ENCODE results near the gene NEK5. TPM values are rescaled to one million over a fixed set of nuclear protein-coding genes. Genes with fewer than 3 reads are reported as not detected.

The NEK5 gene
- total RNA-seq, 2 donors from 2014 or later: 1.4 to 1.8 TPM

- H3K4me1 Mint-ChIP-seq: peaks cover 59% of the 10 kb centered on the region
- 88 to 89% methylated on average over 1 to 2 of the region's 2 CpGs for WGBS, 2 experiments (ENCODE audit: insufficient coverage in 1 of 2, insufficient read length in 1 of 2)
- no peaks in the 10 kb centered on the region for H3K36me3 Mint-ChIP-seq (ENCODE audit: low read depth)
- no peak for TF ChIP-seq CTCF (conservative IDR thresholded peaks at IDR 0.05)
- Histone ChIP-seq H3K4me3 (ENCODE audit: low read length) (peak overlapping the region; percentile 7), H3K9ac (ENCODE audit: extremely low read depth, low read length, poor library complexity, severe bottlenecking) (no peak overlapping the region), H3K27me3 (ENCODE audit: control insufficient read depth, insufficient read depth, low read length, poor library complexity, severe bottlenecking) (peaks cover 27% of the 10 kb centered on the region), H3K27ac (ENCODE audit: low read depth, low read length) (no peak overlapping the region), H3K36me3 (ENCODE audit: control insufficient read depth, insufficient read depth, low read length) (no peaks in the 10 kb centered on the region), H3K9me3 (ENCODE audit: control insufficient read depth, low read length) (no peaks in the 10 kb centered on the region), H3K4me1 (ENCODE audit: control insufficient read depth, insufficient read depth, low read length) (peaks cover 35% of the 10 kb centered on the region)
- no peak overlapping the region for H3K4me3 Mint-ChIP-seq
- peaks cover 38% of the 10 kb centered on the region for H3K27me3 Mint-ChIP-seq (ENCODE audit: insufficient read depth)
- DNase-seq: no peak
- no peak overlapping the region for H3K27ac Mint-ChIP-seq
- H3K9me3 Mint-ChIP-seq: no peaks in the 10 kb centered on the region
Measured at GRCh38 chr13:51997186-51997585, 131.7 kb downstream of the NEK5 start.

- Histone ChIP-seq H3K27me3 (ENCODE audit: control insufficient read depth, insufficient read depth, low read length, poor library complexity, severe bottlenecking) (peaks cover 27% of the 10 kb centered on the region), H3K4me1 (ENCODE audit: control insufficient read depth, insufficient read depth, low read length) (peaks cover 35% of the 10 kb centered on the region), H3K9ac (ENCODE audit: extremely low read depth, low read length, poor library complexity, severe bottlenecking) (no peak overlapping the region), H3K36me3 (ENCODE audit: control insufficient read depth, insufficient read depth, low read length) (no peaks in the 10 kb centered on the region), H3K9me3 (ENCODE audit: control insufficient read depth, low read length) (no peaks in the 10 kb centered on the region), H3K27ac (ENCODE audit: low read depth, low read length) (no peak overlapping the region), H3K4me3 (ENCODE audit: low read length) (no peak overlapping the region)
- Mint-ChIP-seq H3K4me3 (no peak overlapping the region), H3K36me3 (ENCODE audit: low read depth) (no peaks in the 10 kb centered on the region), H3K9me3 (no peaks in the 10 kb centered on the region), H3K27me3 (ENCODE audit: insufficient read depth) (peaks cover 38% of the 10 kb centered on the region), H3K4me1 (peaks cover 58% of the 10 kb centered on the region), H3K27ac (no peak overlapping the region)
- 89 to 97% methylated on average over 4 of the region's 4 CpGs for WGBS, 2 experiments (ENCODE audit: insufficient coverage in 1 of 2, insufficient read length in 1 of 2)
- no peak for TF ChIP-seq CTCF (conservative IDR thresholded peaks at IDR 0.05)
- no peak for DNase-seq
Measured at GRCh38 chr13:51996641-51997040, 132.2 kb downstream of the NEK5 start.

GRCh38 chr13:51995677-51996551, 133.0 kb downstream of the NEK5 start:
- Mint-ChIP-seq H3K4me1 (peaks cover 54% of the 10 kb centered on the region), H3K9me3 (no peaks in the 10 kb centered on the region), H3K4me3 (no peak overlapping the region), H3K36me3 (ENCODE audit: low read depth) (peaks cover 2% of the 10 kb centered on the region), H3K27me3 (ENCODE audit: insufficient read depth) (peaks cover 38% of the 10 kb centered on the region), H3K27ac (no peak overlapping the region)
- Histone ChIP-seq H3K4me1 (ENCODE audit: control insufficient read depth, insufficient read depth, low read length) (peaks cover 35% of the 10 kb centered on the region), H3K9me3 (ENCODE audit: control insufficient read depth, low read length) (no peaks in the 10 kb centered on the region), H3K27ac (ENCODE audit: low read depth, low read length) (no peak overlapping the region), H3K9ac (ENCODE audit: extremely low read depth, low read length, poor library complexity, severe bottlenecking) (no peak overlapping the region), H3K4me3 (ENCODE audit: low read length) (no peak overlapping the region), H3K27me3 (ENCODE audit: control insufficient read depth, insufficient read depth, low read length, poor library complexity, severe bottlenecking) (peaks cover 27% of the 10 kb centered on the region), H3K36me3 (ENCODE audit: control insufficient read depth, insufficient read depth, low read length) (no peaks in the 10 kb centered on the region)
- DNase-seq: peak; percentile 60
- peak; percentile 51 for TF ChIP-seq CTCF (conservative IDR thresholded peaks at IDR 0.05)
- 70 to 73% methylated on average over 5 to 9 of the region's 9 CpGs for WGBS, 2 experiments (ENCODE audit: insufficient coverage in 1 of 2, insufficient read length in 1 of 2)
